IPS DF 4.7 (cell line): ENCODE measurements around the gene PPP1R18.

Source experiments
- DNase-seq: peaks from one replicate; pipeline ENCODE4 v3.0.0-alpha.2; 2013; ENCODE audit warnings: low spot score; ENCODE audit errors: extremely low read depth

Gene PPP1R18

GRCh38 chr6:30689022-30689865 is 2.8 kb upstream of the PPP1R18 start:
- DNase-seq = no peak

- no peak for DNase-seq
Measured at GRCh38 chr6:30688569-30688968, 2.1 kb upstream of the PPP1R18 start.

GRCh38 chr6:30687659-30688431 is 1.4 kb upstream of the PPP1R18 start:
- DNase-seq = no peak

- DNase-seq = no peak
Measured at GRCh38 chr6:30686908-30687658, 638 bp upstream of the PPP1R18 start.

- no peak for DNase-seq
Measured at GRCh38 chr6:30685157-30686008, 1.1 kb downstream of the PPP1R18 start.

- no peak for DNase-seq
Measured at GRCh38 chr6:30684386-30685156, 1.9 kb downstream of the PPP1R18 start.

- no peak for DNase-seq
Measured at GRCh38 chr6:30683980-30684338, 2.5 kb downstream of the PPP1R18 start.

GRCh38 chr6:30683183-30683979 is 3.1 kb downstream of the PPP1R18 start:
- DNase-seq = no peak

- no peak for DNase-seq
Measured at GRCh38 chr6:30682143-30683117, 4.0 kb downstream of the PPP1R18 start.

- DNase-seq = no peak
Measured at GRCh38 chr6:30681766-30682142, 4.7 kb downstream of the PPP1R18 start.

GRCh38 chr6:30679765-30680535 is 6.5 kb downstream of the PPP1R18 start:
- no peak for DNase-seq

GRCh38 chr6:30678964-30679726 is 7.3 kb downstream of the PPP1R18 start:
- DNase-seq = no peak

- no peak for DNase-seq
Measured at GRCh38 chr6:30676660-30677285, 9.7 kb downstream of the PPP1R18 start.

GRCh38 chr6:30672445-30673253 is 13.8 kb downstream of the PPP1R18 start, which contains the start of gene DHX16:
Gene DHX16 (minus strand): TSS chr6:30673006. CDS start chr6:30672841, 165 bp downstream.
- DNase-seq = peak; percentile 95
